Colonic mucosa (tissue), 4 donors: ENCODE results near the gene SUGP1. TPM values are rescaled to one million over a fixed set of nuclear protein-coding genes. Genes with fewer than 3 reads are reported as not detected.

Experiments used
- DNase-seq: peaks from one replicate; pipeline ENCODE4 v3.0.0-alpha.2; 2020
- H3K27ac ChIP-seq: fragments of 200-600 bp; one replicate; pipeline ENCODE4 v1.8.0; 2021
- H3K27me3 ChIP-seq: fragments of 200-600 bp; one replicate; pipeline ENCODE4 v1.8.0; 2021
- H3K36me3 ChIP-seq: fragments of 200-600 bp; one replicate; pipeline ENCODE4 v1.8.0; 2021
- H3K4me1 ChIP-seq: fragments of 200-600 bp; one replicate; pipeline ENCODE4 v1.8.0; 2021; ENCODE audit warnings: mild to moderate bottlenecking
- H3K4me3 ChIP-seq: fragments of 200-600 bp; one replicate; pipeline ENCODE4 v1.8.0; 2021
- H3K9ac ChIP-seq, 2 donors: one replicate each; pipeline ENCODE4 v1.7.0; 2013; ENCODE audit warnings: control low read depth in 2 of 2, low read depth in 2 of 2, low read length in 2 of 2
- H3K9me3 ChIP-seq: fragments of 200-600 bp; one replicate; pipeline ENCODE4 v1.8.0; 2021
- intact Hi-C: fragments of 100-400 bp; cut with DNase I; formaldehyde crosslinking; loops from one replicate; pipeline ENCODE4 v1.14.1; 2022
- total RNA-seq, 2 donors: library from RNA; stranded (reverse); fragmentation: NEBNext Ultra II Directional in 1 of 2; extraction: Animal tissue kit (Norgen Biotek cat#: 25700) in 1 of 2; gene quantifications; one replicate each; pipeline ENCODE4 v1.2.1, GENCODE V29; 2021
- TF ChIP-seq, protein P1 (sequence below): fragments of 200-600 bp; IDR thresholded peaks from one replicate; pipeline ENCODE4 v1.8.0; 2022; ENCODE audit warnings: antibody characterized with exemption, mild to moderate bottlenecking
- donor health status: healthy.
- donor health status: DM: no; HTN: no; CAD: no.
- donor health status: DM: no; HTN: no; CAD: no.

SUGP1 gene
- total RNA-seq, 2 donors from 2014 or later, result 33.2 to 54.7 TPM

DNA sequence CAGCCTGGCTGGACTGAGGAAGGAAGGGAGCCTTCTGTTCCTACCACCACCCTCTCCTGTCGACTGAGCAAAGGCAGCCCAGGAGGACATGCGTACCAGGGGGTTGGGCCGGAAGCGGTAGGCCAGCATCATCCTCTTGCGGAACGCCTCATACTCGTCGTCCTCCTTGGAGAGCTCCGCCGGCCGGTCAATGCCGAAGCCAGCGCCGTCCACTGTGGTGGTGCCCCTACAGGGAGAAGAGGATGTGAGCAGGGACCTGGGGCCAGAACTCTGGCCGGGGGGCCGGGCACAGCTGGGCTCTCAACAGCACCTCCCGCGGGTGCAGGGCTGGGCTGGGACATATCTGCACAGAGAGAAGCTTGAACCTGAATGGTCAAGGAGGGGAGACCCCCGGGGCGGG is 43.5 kb downstream of the SUGP1 start:
- Histone ChIP-seq H3K27me3 (no peaks in the 10 kb centered on the region), H3K9ac (no peak overlapping the region), H3K36me3 (peaks cover 8% of the 10 kb centered on the region), H3K4me3 (no peak overlapping the region), H3K27ac (no peak overlapping the region), H3K9me3 (no peaks in the 10 kb centered on the region), H3K4me1 (no peaks in the 10 kb centered on the region)
- TF ChIP-seq, protein P1, sequence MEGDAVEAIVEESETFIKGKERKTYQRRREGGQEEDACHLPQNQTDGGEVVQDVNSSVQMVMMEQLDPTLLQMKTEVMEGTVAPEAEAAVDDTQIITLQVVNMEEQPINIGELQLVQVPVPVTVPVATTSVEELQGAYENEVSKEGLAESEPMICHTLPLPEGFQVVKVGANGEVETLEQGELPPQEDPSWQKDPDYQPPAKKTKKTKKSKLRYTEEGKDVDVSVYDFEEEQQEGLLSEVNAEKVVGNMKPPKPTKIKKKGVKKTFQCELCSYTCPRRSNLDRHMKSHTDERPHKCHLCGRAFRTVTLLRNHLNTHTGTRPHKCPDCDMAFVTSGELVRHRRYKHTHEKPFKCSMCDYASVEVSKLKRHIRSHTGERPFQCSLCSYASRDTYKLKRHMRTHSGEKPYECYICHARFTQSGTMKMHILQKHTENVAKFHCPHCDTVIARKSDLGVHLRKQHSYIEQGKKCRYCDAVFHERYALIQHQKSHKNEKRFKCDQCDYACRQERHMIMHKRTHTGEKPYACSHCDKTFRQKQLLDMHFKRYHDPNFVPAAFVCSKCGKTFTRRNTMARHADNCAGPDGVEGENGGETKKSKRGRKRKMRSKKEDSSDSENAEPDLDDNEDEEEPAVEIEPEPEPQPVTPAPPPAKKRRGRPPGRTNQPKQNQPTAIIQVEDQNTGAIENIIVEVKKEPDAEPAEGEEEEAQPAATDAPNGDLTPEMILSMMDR, result no peak
- no peak for DNase-seq
- intact Hi-C loops, result no loop called here

DNA sequence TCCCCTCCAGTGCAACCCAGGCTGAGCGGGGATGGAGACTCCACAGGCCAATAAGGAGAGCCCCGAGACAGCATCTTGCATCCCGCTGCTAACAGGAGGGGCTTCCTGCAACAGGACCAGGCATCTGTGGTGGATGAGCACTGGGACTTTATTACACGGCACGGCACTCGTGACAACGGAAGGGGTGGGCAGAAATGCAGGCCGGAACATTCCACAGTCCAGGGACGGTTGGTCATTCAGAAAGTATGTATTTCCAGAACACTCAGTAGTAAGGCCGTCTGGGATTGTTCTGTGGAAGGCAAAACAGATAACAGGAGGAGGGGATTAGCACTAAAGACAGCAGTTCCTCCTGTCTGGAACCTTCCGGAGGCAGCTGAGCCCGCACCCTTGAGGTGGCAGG is 43.9 kb downstream of the SUGP1 start:
- Histone ChIP-seq H3K27ac (no peak overlapping the region), H3K27me3 (no peaks in the 10 kb centered on the region), H3K9me3 (no peaks in the 10 kb centered on the region), H3K4me1 (no peaks in the 10 kb centered on the region), H3K4me3 (no peak overlapping the region), H3K36me3 (peaks cover 8% of the 10 kb centered on the region), H3K9ac (no peak overlapping the region)
- TF ChIP-seq, protein P1, result no peak
- intact Hi-C loops, result no loop called here
- no peak for DNase-seq

DNA sequence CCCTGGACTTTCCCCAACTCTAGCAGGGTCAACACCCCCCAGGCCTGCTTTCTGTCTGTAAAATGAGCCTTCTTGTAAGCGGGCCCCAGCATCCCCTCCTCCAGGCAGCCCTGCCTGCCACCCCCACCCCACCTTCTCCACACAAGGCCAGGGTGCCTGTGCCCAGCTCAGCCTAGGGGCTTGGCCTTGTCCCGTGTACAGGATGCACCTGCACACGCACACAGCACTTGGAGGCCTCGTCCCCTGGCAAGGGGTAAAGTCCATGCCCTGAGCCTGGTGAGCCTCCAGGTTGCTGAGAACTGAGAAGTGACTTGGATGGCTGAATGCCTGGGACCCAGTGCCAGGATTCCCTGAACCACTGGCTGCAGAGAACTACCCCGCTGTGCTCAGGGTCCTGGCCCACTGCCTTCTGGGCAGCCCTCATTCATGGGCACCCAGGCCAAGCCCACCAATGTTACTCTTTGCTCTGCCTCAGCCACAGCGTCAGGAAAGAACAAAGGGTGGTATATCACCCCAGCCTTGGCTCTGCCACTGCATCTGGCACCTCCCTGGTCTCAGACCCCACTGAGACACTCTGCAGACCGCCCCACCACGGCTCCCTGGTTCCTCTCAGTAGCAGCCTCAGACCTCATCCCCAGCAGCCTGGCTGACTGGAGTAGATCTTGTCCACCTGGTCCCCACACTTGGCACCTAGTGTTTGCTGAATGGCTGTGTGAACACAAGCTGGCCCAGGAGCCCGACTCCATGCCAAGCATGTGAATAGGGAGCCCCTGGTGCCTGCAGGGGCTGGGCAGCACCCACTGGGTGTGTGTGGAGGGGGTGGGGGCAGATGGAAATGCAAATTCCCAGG is 45.4 kb downstream of the SUGP1 start:
- no peak overlapping the region for H3K27ac ChIP-seq
- H3K36me3 ChIP-seq, result peaks cover 8% of the 10 kb centered on the region
- no peak overlapping the region for H3K4me3 ChIP-seq
- H3K4me1 ChIP-seq, result no peaks in the 10 kb centered on the region
- intact Hi-C loops, result no loop called here
- H3K27me3 ChIP-seq, result no peaks in the 10 kb centered on the region
- no peak overlapping the region for H3K9ac ChIP-seq
- H3K9me3 ChIP-seq, result no peaks in the 10 kb centered on the region
- DNase-seq, result no peak
- TF ChIP-seq, protein P1, result no peak

DNA sequence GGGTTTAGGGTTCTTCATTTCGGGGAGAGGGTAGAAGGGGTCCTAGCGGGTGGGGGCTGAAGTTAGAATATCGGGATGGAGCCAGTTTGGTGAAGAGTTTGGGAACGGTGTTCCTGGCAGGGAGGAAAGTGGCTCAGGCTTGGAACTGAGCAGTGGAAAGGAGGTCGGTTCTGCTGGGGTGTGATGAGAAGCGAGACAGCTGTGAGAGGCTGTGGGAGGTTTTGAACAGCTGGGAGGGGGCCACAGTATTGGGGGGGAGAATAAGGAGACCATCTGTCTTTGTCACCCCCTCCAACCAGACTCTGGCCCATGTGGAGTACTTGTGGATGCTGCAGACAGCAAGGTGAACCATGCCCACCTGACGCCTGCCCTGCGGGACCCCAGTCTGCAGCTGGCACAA is 46.2 kb downstream of the SUGP1 start:
- TF ChIP-seq, protein P1, result no peak
- Histone ChIP-seq H3K27me3 (no peaks in the 10 kb centered on the region), H3K4me1 (no peaks in the 10 kb centered on the region), H3K27ac (no peak overlapping the region), H3K9ac (no peak overlapping the region), H3K36me3 (peaks cover 2% of the 10 kb centered on the region), H3K9me3 (no peaks in the 10 kb centered on the region), H3K4me3 (no peak overlapping the region)
- DNase-seq, result no peak
- intact Hi-C loops, result no loop called here

GRCh38 chr19:19271828-19272599 is 48.3 kb downstream of the SUGP1 start:
- TF ChIP-seq, protein P1, result no peak
- Histone ChIP-seq H3K9ac (no peak overlapping the region), H3K9me3 (no peaks in the 10 kb centered on the region), H3K27me3 (no peaks in the 10 kb centered on the region), H3K4me3 (no peak overlapping the region), H3K27ac (no peak overlapping the region), H3K36me3 (no peaks in the 10 kb centered on the region), H3K4me1 (no peaks in the 10 kb centered on the region)
- no peak for DNase-seq
- intact Hi-C loops, result no loop called here
